Activated CD4-positive, alpha-beta memory T cell treated with anti-CD3 and anti-CD28 coated beads for 36 hours (primary cell): ENCODE measurements around the gene UVRAG. TPM values are rescaled to one million over a fixed set of nuclear protein-coding genes. Genes with fewer than 3 reads are reported as not detected.

ENCODE experiments used
- CTCF ChIA-PET: fragments of 350-600 bp; sonication (Branson Sonifier 250); formaldehyde crosslinking; loops from one replicate; lab custom pipeline; 2021; ENCODE audit warnings: antibody characterized with exemption, inconsistent platforms; lab: Charles Lee
- POLR2A ChIA-PET: fragments of 350-600 bp; sonication (Branson Sonifier 250); formaldehyde crosslinking; loops from one replicate; lab custom pipeline; 2021; ENCODE audit warnings: antibody characterized with exemption; lab: Charles Lee
- DNase-seq: peaks from one replicate; pipeline ENCODE4 v3.0.0-alpha.2; 2020
- H3K27ac Mint-ChIP-seq: one replicate; pipeline ENCODE4 v1.8.0; 2021; ENCODE audit warnings: mixed read lengths
- H3K27me3 Mint-ChIP-seq: one replicate; pipeline ENCODE4 v1.8.0; 2021; ENCODE audit warnings: mixed read lengths
- H3K36me3 Mint-ChIP-seq: one replicate; pipeline ENCODE4 v1.8.0; 2021; ENCODE audit warnings: mixed read lengths
- H3K4me1 Mint-ChIP-seq: one replicate; pipeline ENCODE4 v1.8.0; 2021; ENCODE audit warnings: low read depth, mixed read lengths
- H3K4me3 Mint-ChIP-seq: one replicate; pipeline ENCODE4 v1.8.0; 2021; ENCODE audit warnings: mild to moderate bottlenecking, mixed read lengths
- H3K9me3 Mint-ChIP-seq: one replicate; pipeline ENCODE4 v1.8.0; 2021; ENCODE audit warnings: mixed read lengths
- intact Hi-C: fragments of 100-400 bp; cut with micrococcal nuclease; formaldehyde crosslinking; loops from one replicate; pipeline ENCODE4 v1.15.1; 2023
- total RNA-seq, 2 experiments: library from RNA; stranded (reverse); gene quantifications; one replicate each; pipeline ENCODE4 v1.2.3, GENCODE V29; 2021

Gene UVRAG
- total RNA-seq, 2 experiments from 2014 or later, result 15.5 to 16.7 TPM

GRCh38 chr11:76156971-76157427, 342.0 kb downstream of the UVRAG start:
- H3K9me3 Mint-ChIP-seq, result no peaks in the 10 kb centered on the region
- no peak for DNase-seq

GRCh38 chr11:76157891-76158290, 342.9 kb downstream of the UVRAG start:
- H3K27me3 Mint-ChIP-seq, result peaks cover under 1% of the 10 kb centered on the region
- intact Hi-C loops, result no loop called here
- H3K27ac Mint-ChIP-seq, result no peak overlapping the region
- H3K9me3 Mint-ChIP-seq, result no peaks in the 10 kb centered on the region
- peaks cover 7% of the 10 kb centered on the region for H3K4me1 Mint-ChIP-seq
- CTCF ChIA-PET, result interaction anchor here (1.8 kb wide), 1 partner anchor 261 kb away, joined by 10 read pairs; no protein-coding TSS in a partner anchor
- no peak for DNase-seq
- H3K4me3 Mint-ChIP-seq, result no peak overlapping the region
- POLR2A ChIA-PET, result interaction anchor here (0.6 kb wide), 1 partner anchor 331 kb away, joined by 3 read pairs; no protein-coding TSS in a partner anchor
- no peaks in the 10 kb centered on the region for H3K36me3 Mint-ChIP-seq

More at GRCh38 chr11:76156971-76157427, 342.0 kb downstream of the UVRAG start:
- intact Hi-C loops, result no loop called here
- ChIA-PET CTCF (interaction anchor here (1.4 to 2.0 kb wide), 3 partner anchors 50 to 260 kb away, joined by 5 to 10 read pairs (median 10); no protein-coding TSS in a partner anchor), POLR2A (no interaction called here)
- Mint-ChIP-seq H3K4me1 (peaks cover 16% of the 10 kb centered on the region), H3K36me3 (no peaks in the 10 kb centered on the region), H3K27ac (no peak overlapping the region), H3K4me3 (no peak overlapping the region), H3K27me3 (peaks cover 3% of the 10 kb centered on the region)

DNA sequence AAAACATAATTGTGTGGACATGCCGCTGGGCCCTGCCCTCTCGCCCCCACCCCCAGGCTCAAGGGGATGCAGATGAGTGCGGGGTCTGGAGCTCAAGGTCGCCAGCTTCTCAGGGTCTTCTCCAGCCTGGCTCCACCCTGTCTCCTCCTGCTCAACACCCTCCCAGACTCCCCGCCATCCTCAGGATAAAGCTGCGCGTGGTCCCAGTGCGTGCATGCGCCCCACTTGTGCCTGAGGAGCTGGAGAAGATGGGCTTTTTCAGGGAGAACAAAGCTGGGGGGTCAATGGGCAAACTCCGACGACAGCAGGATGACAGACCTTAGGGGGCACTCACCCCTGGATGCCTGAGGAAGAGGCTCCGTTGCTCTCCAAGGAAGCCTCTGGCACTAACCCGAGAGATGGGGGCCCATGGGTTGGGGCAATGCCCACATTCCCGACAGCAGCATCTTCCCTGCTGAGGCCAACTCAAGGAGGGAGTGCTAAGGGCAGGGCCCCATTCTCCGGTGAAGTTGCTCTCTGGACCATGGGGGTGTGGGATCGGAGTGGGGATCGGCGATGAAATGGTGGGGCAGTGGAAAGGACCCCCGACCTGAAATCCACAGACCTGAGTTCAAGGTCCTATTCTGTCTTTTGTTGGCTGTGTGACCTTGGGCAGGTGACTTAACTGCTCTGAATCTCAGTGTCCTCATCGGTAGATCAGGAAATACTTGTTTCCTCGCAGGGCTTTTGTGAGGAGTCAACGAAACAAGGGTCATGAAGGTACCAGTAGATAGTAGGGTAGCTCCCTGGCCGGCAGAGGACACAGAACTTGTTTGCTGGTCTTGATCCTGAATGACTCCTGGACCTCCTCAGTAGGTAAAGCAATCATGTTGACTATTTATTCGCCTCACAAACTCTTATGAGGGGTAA, 343.6 kb downstream of the UVRAG start:
- Mint-ChIP-seq H3K27me3 (peaks cover 2% of the 10 kb centered on the region), H3K4me3 (no peak overlapping the region), H3K9me3 (no peaks in the 10 kb centered on the region), H3K27ac (no peak overlapping the region), H3K4me1 (no peaks in the 10 kb centered on the region), H3K36me3 (no peaks in the 10 kb centered on the region)
- ChIA-PET CTCF (interaction anchor here (1.8 kb wide), 1 partner anchor 262 kb away, joined by 10 read pairs; no protein-coding TSS in a partner anchor), POLR2A (interaction anchor here (0.6 kb wide), 1 partner anchor 332 kb away, joined by 3 read pairs; no protein-coding TSS in a partner anchor)
- intact Hi-C loops, result no loop called here
- DNase-seq, result no peak

DNA sequence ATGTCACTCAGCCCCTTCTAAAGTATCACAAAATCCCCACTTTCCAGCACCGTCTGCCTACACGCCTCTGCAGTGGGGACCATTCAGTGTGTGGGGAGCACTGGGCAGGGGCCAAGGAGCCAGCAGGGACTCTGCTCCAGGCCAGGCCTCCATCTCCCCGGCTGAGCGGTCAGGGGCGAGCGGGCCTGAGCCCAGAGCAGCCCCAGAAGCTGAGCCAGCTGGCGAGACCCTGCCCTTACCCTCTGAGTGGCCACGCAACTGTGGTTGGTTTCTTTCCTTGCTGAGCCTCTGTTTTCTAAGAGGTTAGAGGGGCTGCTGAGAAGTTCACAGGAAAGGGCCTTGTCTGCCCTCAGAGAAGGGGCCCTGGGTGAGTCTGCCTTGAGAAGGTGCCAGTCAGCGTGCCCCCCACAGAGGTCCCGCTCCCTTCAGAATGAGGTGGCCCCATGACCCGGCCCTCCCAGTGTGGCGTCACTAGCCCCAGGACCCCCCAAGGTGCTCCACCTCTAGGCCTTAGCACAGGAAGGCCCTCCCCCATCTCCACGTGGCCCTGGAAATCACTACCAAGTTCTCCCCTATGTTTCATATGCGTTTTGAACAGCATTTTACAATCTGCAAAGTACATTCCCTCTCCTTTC, 344.4 kb downstream of the UVRAG start:
- H3K27me3 Mint-ChIP-seq, result peaks cover 2% of the 10 kb centered on the region
- DNase-seq, result no peak
- H3K4me1 Mint-ChIP-seq, result no peaks in the 10 kb centered on the region
- intact Hi-C loops, result no loop called here
- CTCF ChIA-PET, result no interaction called here
- POLR2A ChIA-PET, result no interaction called here
- no peaks in the 10 kb centered on the region for H3K9me3 Mint-ChIP-seq
- H3K27ac Mint-ChIP-seq, result no peak overlapping the region
- H3K4me3 Mint-ChIP-seq, result no peak overlapping the region
- H3K36me3 Mint-ChIP-seq, result no peaks in the 10 kb centered on the region

- H3K9me3 Mint-ChIP-seq, result no peaks in the 10 kb centered on the region
- CTCF ChIA-PET, result interaction anchor here (2.6 kb wide), 1 partner anchor 8 kb away, joined by 10 read pairs; no protein-coding TSS in a partner anchor
These were observed 345.1 kb downstream of the UVRAG start for GRCh38 chr11:76159983-76160661.

DNA sequence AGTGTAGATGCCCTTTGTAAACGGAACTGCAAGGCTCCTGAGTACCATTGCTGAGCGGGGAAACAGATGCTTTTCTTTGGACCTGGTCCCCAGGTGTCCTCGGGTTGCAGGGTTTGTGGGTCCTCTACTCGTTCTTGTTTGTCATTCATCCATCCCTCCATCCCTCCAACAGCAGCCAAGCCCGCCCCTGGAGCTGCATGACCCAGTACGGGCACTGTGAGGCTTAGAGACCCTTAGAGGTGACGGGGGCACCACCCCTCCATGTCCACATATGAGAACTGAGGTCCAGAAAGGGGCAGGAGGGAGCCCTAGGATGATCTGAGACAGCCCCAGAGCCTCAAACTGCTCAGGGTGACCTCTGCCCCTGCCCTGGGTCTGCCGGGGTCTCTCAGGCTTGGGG, 345.8 kb downstream of the UVRAG start:
- H3K27me3 Mint-ChIP-seq, result peaks cover 2% of the 10 kb centered on the region
- no peaks in the 10 kb centered on the region for H3K36me3 Mint-ChIP-seq
- H3K27ac Mint-ChIP-seq, result no peak overlapping the region
- CTCF ChIA-PET, result interaction anchor here (2.6 kb wide), 1 partner anchor 9 kb away, joined by 10 read pairs; no protein-coding TSS in a partner anchor
- no peaks in the 10 kb centered on the region for H3K9me3 Mint-ChIP-seq
- H3K4me3 Mint-ChIP-seq, result no peak overlapping the region
- POLR2A ChIA-PET, result no interaction called here
- intact Hi-C loops, result no loop called here
- DNase-seq, result no peak
- H3K4me1 Mint-ChIP-seq, result no peaks in the 10 kb centered on the region

More at GRCh38 chr11:76159983-76160661, 345.1 kb downstream of the UVRAG start:
- H3K27ac Mint-ChIP-seq, result no peak overlapping the region
- POLR2A ChIA-PET, result no interaction called here
- H3K27me3 Mint-ChIP-seq, result peaks cover 2% of the 10 kb centered on the region
- DNase-seq, result no peak
- no peaks in the 10 kb centered on the region for H3K36me3 Mint-ChIP-seq
- no peak overlapping the region for H3K4me3 Mint-ChIP-seq
- H3K4me1 Mint-ChIP-seq, result no peaks in the 10 kb centered on the region
- intact Hi-C loops, result no loop called here

- POLR2A ChIA-PET, result no interaction called here
- intact Hi-C loops, result no loop called here
- DNase-seq, result no peak
- CTCF ChIA-PET, result interaction anchor here (2.6 kb wide), 1 partner anchor 9 kb away, joined by 10 read pairs; no protein-coding TSS in a partner anchor
- no peak overlapping the region for H3K27ac Mint-ChIP-seq
- no peaks in the 10 kb centered on the region for H3K36me3 Mint-ChIP-seq
- H3K9me3 Mint-ChIP-seq, result no peaks in the 10 kb centered on the region
- peaks cover 3% of the 10 kb centered on the region for H3K4me1 Mint-ChIP-seq
- peaks cover 2% of the 10 kb centered on the region for H3K27me3 Mint-ChIP-seq
- H3K4me3 Mint-ChIP-seq, result no peak overlapping the region
These were observed 346.4 kb downstream of the UVRAG start for GRCh38 chr11:76161261-76161961.

GRCh38 chr11:76162336-76163288, 347.6 kb downstream of the UVRAG start:
- no peak for DNase-seq
- H3K27ac Mint-ChIP-seq, result no peak overlapping the region
- CTCF ChIA-PET, result interaction anchor here (1.7 to 2.6 kb wide), 2 partner anchors 10 to 11 kb away, joined by 5 to 10 read pairs; no protein-coding TSS in a partner anchor
- H3K9me3 Mint-ChIP-seq, result no peaks in the 10 kb centered on the region
- POLR2A ChIA-PET, result no interaction called here
- intact Hi-C loops, result no loop called here
- H3K27me3 Mint-ChIP-seq, result peaks cover 2% of the 10 kb centered on the region
- no peak overlapping the region for H3K4me3 Mint-ChIP-seq
- no peaks in the 10 kb centered on the region for H3K36me3 Mint-ChIP-seq
- H3K4me1 Mint-ChIP-seq, result peaks cover 3% of the 10 kb centered on the region

DNA sequence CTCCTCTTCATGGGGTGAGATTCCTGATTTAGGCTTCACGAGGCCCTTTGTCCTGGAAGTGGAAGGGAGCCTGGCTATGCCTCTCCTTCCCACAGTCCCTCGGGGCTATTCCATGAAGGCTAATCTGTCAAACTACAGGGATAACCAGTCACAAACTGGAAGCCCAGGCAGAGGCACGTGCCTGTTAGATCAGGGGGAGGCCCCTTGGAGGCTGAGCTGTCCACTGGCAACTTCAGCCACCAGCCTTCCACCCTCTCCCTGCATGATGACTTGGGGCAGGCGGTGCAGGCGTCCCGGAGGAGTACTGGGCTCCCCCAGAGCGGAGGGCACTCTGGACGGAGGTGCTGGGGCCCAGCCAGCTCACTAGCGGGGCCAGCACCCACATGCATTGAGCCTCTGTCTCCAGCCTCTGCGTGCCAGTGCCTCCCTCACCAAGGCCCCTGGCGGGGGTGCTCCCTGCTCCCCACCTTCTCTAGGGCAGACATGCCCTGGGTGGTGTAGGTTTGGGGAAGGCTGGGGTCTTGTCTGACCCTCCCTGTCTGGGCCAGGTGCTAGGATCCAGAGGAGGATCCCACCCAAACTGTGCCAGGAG, 348.4 kb downstream of the UVRAG start:
- intact Hi-C loops, result no loop called here
- Mint-ChIP-seq H3K36me3 (no peaks in the 10 kb centered on the region), H3K9me3 (no peaks in the 10 kb centered on the region), H3K4me1 (peaks cover 3% of the 10 kb centered on the region), H3K4me3 (no peak overlapping the region), H3K27me3 (peaks cover 2% of the 10 kb centered on the region), H3K27ac (no peak overlapping the region)
- DNase-seq, result no peak
- POLR2A ChIA-PET, result no interaction called here
- CTCF ChIA-PET, result interaction anchor here (1.7 kb wide), 1 partner anchor 12 kb away, joined by 5 read pairs; no protein-coding TSS in a partner anchor

DNA sequence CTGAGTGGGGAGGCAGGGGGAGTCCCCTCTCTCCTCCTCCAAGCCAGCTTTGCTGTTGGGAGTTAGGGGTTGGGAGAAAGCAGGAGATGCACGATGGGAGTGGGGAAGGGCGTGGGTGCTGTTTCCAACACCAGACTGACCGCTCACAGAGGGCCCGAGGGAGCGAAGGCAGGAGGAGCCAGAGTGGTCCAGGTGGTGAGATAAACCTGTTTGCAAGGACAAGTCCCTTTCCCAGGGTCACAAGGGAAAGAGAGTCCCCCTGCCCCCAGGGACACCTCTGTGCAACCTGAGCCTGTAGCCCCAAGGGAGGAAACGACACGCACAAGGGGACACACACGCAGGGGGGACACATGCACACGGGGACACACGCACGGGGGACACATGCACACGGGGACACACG, 349.1 kb downstream of the UVRAG start:
- ChIA-PET CTCF (interaction anchor here (1.7 kb wide), 1 partner anchor 12 kb away, joined by 5 read pairs; no protein-coding TSS in a partner anchor), POLR2A (interaction anchor here (0.6 kb wide), 1 partner anchor 423 kb away, joined by 3 read pairs; no protein-coding TSS in a partner anchor)
- intact Hi-C loops, result no loop called here
- Mint-ChIP-seq H3K9me3 (no peaks in the 10 kb centered on the region), H3K4me3 (no peak overlapping the region), H3K36me3 (no peaks in the 10 kb centered on the region), H3K27ac (no peak overlapping the region), H3K27me3 (peaks cover 2% of the 10 kb centered on the region), H3K4me1 (peaks cover 3% of the 10 kb centered on the region)
- DNase-seq, result no peak
